Measurements from ENCODE around the gene FZD10. TPM values are rescaled to one million over a fixed set of nuclear protein-coding genes. Genes with fewer than 3 reads are reported as not detected.

FZD10 gene
- total and polyA plus RNA-seq, 8 donors: 0.12 to 3.2 (median 0.72) TPM; not detected in 3

DNA sequence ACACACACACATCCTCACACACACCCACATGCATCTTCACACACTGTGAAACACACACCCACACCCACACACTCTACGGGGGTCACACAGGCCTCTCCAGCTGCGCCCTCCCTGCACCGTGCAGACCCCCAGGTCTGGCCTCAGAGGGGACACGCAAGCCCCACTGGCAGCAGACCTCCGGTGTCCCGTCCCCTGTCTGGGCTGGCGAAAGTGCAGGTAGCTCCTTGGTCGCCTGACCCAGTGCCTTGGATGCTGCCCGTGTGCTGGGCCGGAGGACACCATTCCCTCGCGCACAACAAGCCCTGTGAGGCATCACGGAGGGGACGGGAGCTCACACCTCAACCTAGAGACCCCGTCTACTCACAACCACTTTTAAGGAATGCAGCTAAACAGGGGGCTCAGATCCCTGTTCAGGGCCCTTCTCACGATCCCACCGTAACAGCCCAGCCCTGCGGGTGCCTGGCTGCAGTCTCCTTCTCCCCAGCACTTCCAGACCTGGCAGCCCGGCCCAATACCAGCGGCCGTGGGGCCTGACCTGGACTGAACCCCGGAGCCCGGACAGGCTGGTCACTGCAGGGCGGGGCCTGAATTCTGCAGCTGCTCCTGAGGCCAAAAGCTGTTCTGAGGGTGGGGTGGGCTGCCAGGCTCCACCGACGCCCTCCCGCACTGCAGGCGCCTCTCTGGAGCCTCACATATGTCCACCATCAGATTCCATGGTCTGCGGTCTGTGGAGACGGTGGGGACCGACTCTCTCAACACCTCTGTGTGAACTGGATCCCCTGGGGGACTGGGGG, 42.1 kb upstream of the FZD10 start:
- 60 to 89% (median 79%) methylated on average over 14 to 31 of the region's 31 CpGs for WGBS, 5 donors
- intact Hi-C loops (cut with DNase I; ENCODE audit: low total_unique reads): no loop called here

GRCh38 chr12:130121226-130122000, 40.9 kb upstream of the FZD10 start:
- 44 to 64% (median 60%) methylated on average over 11 of the region's 11 CpGs for WGBS, 5 donors
- Histone ChIP-seq H3K9me3 (no peaks in the 10 kb centered on the region), H3K4me1 (no peaks in the 10 kb centered on the region), H3K27ac (no peak overlapping the region), H3K4me3 (no peak overlapping the region), H3K27me3 (peaks cover 0 to 37% (median 0%) of the 10 kb centered on the region in 3 donors), H3K36me3 (no peaks in the 10 kb centered on the region)
- no peak for DNase-seq
- TF ChIP-seq POLR2AphosphoS5 (IDR thresholded peaks at IDR 0.05) (no peak), CTCF (IDR thresholded peaks at IDR 0.05) (no peak), EP300 (IDR thresholded peaks at IDR 0.05) (no peak), POLR2A (IDR thresholded peaks at IDR 0.05) (no peak)
- intact Hi-C loops (cut with DNase I; ENCODE audit: low total_unique reads): no loop called here

More for the DNA sequence above, 42.1 kb upstream of the FZD10 start:
- Histone ChIP-seq H3K27me3 (peaks cover 0 to 37% (median 0%) of the 10 kb centered on the region in 3 donors), H3K27ac (no peak overlapping the region), H3K36me3 (no peaks in the 10 kb centered on the region), H3K9me3 (no peaks in the 10 kb centered on the region), H3K4me1 (no peaks in the 10 kb centered on the region), H3K4me3 (no peak overlapping the region)
- no peak for TF ChIP-seq CTCF (IDR thresholded peaks at IDR 0.05)
- no peak for TF ChIP-seq POLR2A (IDR thresholded peaks at IDR 0.05)
- no peak for TF ChIP-seq POLR2AphosphoS5 (IDR thresholded peaks at IDR 0.05)
- TF ChIP-seq EP300 (IDR thresholded peaks at IDR 0.05): no peak
- no peak for DNase-seq

GRCh38 chr12:130122356-130122755, 39.9 kb upstream of the FZD10 start:
- Histone ChIP-seq H3K27ac (no peak overlapping the region), H3K36me3 (no peaks in the 10 kb centered on the region), H3K9me3 (no peaks in the 10 kb centered on the region), H3K27me3 (peaks cover 0 to 35% (median 0%) of the 10 kb centered on the region in 3 donors), H3K4me1 (no peaks in the 10 kb centered on the region), H3K4me3 (no peak overlapping the region)
- TF ChIP-seq CTCF (IDR thresholded peaks at IDR 0.05) (no peak), EP300 (IDR thresholded peaks at IDR 0.05) (no peak), POLR2AphosphoS5 (IDR thresholded peaks at IDR 0.05) (no peak), POLR2A (IDR thresholded peaks at IDR 0.05) (no peak)
- 34 to 52% (median 43%) methylated on average over 4 of the region's 4 CpGs for WGBS, 5 donors
- intact Hi-C loops (cut with DNase I; ENCODE audit: low total_unique reads): no loop called here
- no peak for DNase-seq

DNA sequence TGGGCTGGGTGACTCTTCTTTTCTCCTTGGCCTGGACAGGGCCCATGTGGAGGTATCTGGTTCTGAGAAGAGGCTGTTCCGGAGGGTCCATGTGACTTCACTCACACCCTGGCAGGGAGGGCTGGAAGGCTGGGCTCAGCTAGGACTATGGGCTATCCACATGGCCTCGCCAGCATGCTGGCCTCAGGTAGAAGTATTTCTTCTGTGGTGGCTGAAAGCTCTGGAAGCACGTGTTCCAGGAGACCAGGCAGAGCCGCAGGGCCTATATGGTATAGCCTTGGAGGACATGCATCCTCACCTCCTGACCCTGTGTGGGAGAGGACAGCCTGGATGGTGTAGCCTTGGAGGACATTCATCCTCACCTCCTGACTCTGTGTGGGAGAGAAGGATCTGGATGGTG, 38.2 kb upstream of the FZD10 start:
- Histone ChIP-seq H3K4me1 (no peaks in the 10 kb centered on the region), H3K9me3 (peaks cover 0 to 13% (median 5%) of the 10 kb centered on the region in 4 donors), H3K4me3 (no peak overlapping the region), H3K27ac (no peak overlapping the region), H3K27me3 (peaks cover 0 to 17% (median 0%) of the 10 kb centered on the region in 3 donors), H3K36me3 (no peaks in the 10 kb centered on the region)
- no peak for DNase-seq
- intact Hi-C loops (cut with DNase I; ENCODE audit: low total_unique reads): no loop called here
- 79 to 91% (median 88%) methylated on average over 2 to 4 of the region's 4 CpGs for WGBS, 5 donors
- TF ChIP-seq EP300 (IDR thresholded peaks at IDR 0.05) (no peak), CTCF (IDR thresholded peaks at IDR 0.05) (no peak), POLR2A (IDR thresholded peaks at IDR 0.05) (no peak), POLR2AphosphoS5 (IDR thresholded peaks at IDR 0.05) (no peak)
